ENCODE measurements around the gene SAMD9. TPM values are rescaled to one million over a fixed set of nuclear protein-coding genes. Genes with fewer than 3 reads are reported as not detected.

Gene SAMD9
- total RNA-seq, 1 experiment from 2014 or later = not detected

DNA sequence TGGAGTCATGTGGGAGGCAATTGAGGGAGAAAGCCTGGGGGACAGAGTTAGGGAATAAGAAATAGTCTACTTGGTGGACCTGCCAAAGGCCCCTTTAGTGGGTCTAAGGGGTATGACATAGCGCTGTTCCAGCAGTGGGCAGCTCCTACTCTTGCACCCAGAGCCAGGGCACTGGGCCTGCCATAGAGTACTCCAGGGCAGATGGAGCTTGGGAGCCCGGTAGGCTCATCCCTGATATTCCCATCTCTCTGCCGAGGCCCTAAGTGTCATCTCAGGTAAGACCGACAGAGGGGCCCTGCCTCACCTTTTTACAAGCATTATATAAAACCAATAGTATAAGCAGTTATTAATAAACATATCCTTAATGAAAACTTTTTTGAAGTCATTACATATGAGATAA lies 20.8 kb upstream of the SAMD9 start:
- TF ChIP-seq, protein P1, sequence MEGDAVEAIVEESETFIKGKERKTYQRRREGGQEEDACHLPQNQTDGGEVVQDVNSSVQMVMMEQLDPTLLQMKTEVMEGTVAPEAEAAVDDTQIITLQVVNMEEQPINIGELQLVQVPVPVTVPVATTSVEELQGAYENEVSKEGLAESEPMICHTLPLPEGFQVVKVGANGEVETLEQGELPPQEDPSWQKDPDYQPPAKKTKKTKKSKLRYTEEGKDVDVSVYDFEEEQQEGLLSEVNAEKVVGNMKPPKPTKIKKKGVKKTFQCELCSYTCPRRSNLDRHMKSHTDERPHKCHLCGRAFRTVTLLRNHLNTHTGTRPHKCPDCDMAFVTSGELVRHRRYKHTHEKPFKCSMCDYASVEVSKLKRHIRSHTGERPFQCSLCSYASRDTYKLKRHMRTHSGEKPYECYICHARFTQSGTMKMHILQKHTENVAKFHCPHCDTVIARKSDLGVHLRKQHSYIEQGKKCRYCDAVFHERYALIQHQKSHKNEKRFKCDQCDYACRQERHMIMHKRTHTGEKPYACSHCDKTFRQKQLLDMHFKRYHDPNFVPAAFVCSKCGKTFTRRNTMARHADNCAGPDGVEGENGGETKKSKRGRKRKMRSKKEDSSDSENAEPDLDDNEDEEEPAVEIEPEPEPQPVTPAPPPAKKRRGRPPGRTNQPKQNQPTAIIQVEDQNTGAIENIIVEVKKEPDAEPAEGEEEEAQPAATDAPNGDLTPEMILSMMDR (conservative IDR thresholded peaks at IDR 0.05) = no peak
- Mint-ChIP-seq H3K27ac (no peak overlapping the region), H3K27me3 (ENCODE audit: low read depth) (peaks cover 17% of the 10 kb centered on the region), H3K9me3 (no peaks in the 10 kb centered on the region), H3K36me3 (ENCODE audit: insufficient read depth in 1 of 3, low read depth in 3 of 3) (no peaks in the 10 kb centered on the region), H3K4me1 (no peaks in the 10 kb centered on the region), H3K4me3 (no peak overlapping the region)
- H2BK5ac ChIP-seq (ENCODE audit: insufficient read length, low read length) = no peak overlapping the region
- H4K20me1 ChIP-seq (ENCODE audit: control insufficient read depth, insufficient read depth, insufficient read length) = no peaks in the 10 kb centered on the region
- no peak overlapping the region for H2AFZ ChIP-seq (ENCODE audit: low read length)
- no peaks in the 10 kb centered on the region for H3K4me1 ChIP-seq (ENCODE audit: insufficient read depth, low read length)
- no peak overlapping the region for H3K4ac ChIP-seq (ENCODE audit: low read depth, low read length)
- H3K27ac ChIP-seq (ENCODE audit: insufficient read length, low read depth, low read length) = no peak overlapping the region
- no peak overlapping the region for H2AK5ac ChIP-seq (ENCODE audit: insufficient read length, low read length)
- H3K14ac ChIP-seq (ENCODE audit: insufficient read depth, low read length) = no peak overlapping the region
- no peak for DNase-seq
- H3K79me1 ChIP-seq (ENCODE audit: insufficient read depth, low read depth, low read length, poor library complexity, severe bottlenecking) = no peaks in the 10 kb centered on the region
- H3K9me3 ChIP-seq (ENCODE audit: control insufficient read depth, low read depth, low read length) = no peaks in the 10 kb centered on the region
- no peak overlapping the region for H2BK15ac ChIP-seq (ENCODE audit: low read depth, low read length)
- no peaks in the 10 kb centered on the region for H3K79me2 ChIP-seq (ENCODE audit: insufficient read depth, low read length)
- H4K91ac ChIP-seq (ENCODE audit: insufficient read length, low read depth, low read length) = no peak overlapping the region
- no peak overlapping the region for H3K4me2 ChIP-seq (ENCODE audit: insufficient read depth, insufficient read length, low read length)
- no peak overlapping the region for H4K5ac ChIP-seq (ENCODE audit: insufficient read length, low read depth, low read length)
- no peak overlapping the region for H3K9ac ChIP-seq (ENCODE audit: extremely low read depth, insufficient read length, low read length)
- H3K56ac ChIP-seq (ENCODE audit: insufficient read length, low read depth, low read length) = no peak overlapping the region
- no peak overlapping the region for H4K8ac ChIP-seq (replicated peaks; ENCODE audit: insufficient read length, low read depth, low read length)
- H3K27me3 ChIP-seq (ENCODE audit: insufficient read depth, low read length) = no peaks in the 10 kb centered on the region
- H3K23ac ChIP-seq (ENCODE audit: insufficient read length, low read depth, low read length) = no peak overlapping the region
- H2BK20ac ChIP-seq (ENCODE audit: low read depth, low read length, poor library complexity, severe bottlenecking) = no peak overlapping the region
- no peaks in the 10 kb centered on the region for H3K23me2 ChIP-seq (ENCODE audit: insufficient read length, low read depth, low read length, poor library complexity, severe bottlenecking)
- H3T11ph ChIP-seq (ENCODE audit: low read length) = no peak overlapping the region
- WGBS (ENCODE audit: extremely low coverage, insufficient read length, low lambda C conversion rate) = no CpG with 5 or more reads among the region's 4 CpGs
- no peak overlapping the region for H2BK120ac ChIP-seq (ENCODE audit: low read depth, low read length, poor library complexity, severe bottlenecking)
- H2BK12ac ChIP-seq (ENCODE audit: insufficient read length, low read depth, low read length) = no peak overlapping the region
- H3K18ac ChIP-seq (ENCODE audit: insufficient read length, low read depth, low read length) = no peak overlapping the region

Measured in H9 (cell line).